Vagina (tissue), 2 donors: ENCODE data around the gene NFYC. TPM values are rescaled to one million over a fixed set of nuclear protein-coding genes. Genes with fewer than 3 reads are reported as not detected.

Source experiments
- DNase-seq, 2 donors: peaks; one replicate each; pipeline ENCODE4 v3.0.0-alpha.2; 2017; ENCODE audit errors: extremely low spot score in 2 of 2
- H3K27ac ChIP-seq: fragments of 200-600 bp; sonication (generic); one replicate; pipeline ENCODE4 v1.5.1; 2019
- H3K27me3 ChIP-seq: fragments of 200-600 bp; sonication (generic); one replicate; pipeline ENCODE4 v1.5.1; 2019
- H3K36me3 ChIP-seq, 2 donors: fragments of 200-600 bp; sonication (generic); one replicate each; pipeline ENCODE4 v1.5.1; 2017 to 2019
- H3K4me1 ChIP-seq: fragments of 200-600 bp; sonication (generic); one replicate; pipeline ENCODE4 v1.5.1; 2019
- H3K4me3 ChIP-seq, 2 donors: fragments of 200-600 bp; sonication (generic); 1 replicate in 1 of 2; 2 replicates in 1 of 2; pipeline ENCODE4 v1.5.1; 2016 to 2019
- H3K9me3 ChIP-seq: fragments of 200-600 bp; sonication (generic); one replicate; pipeline ENCODE4 v1.5.1; 2019
- POLR2A ChIP-seq, 2 donors: fragments of 450-650 bp; IDR thresholded peaks; one replicate each; pipeline ENCODE4 v1.6.1; 2017; ENCODE audit warnings: antibody characterized with exemption in 2 of 2, mild to moderate bottlenecking in 2 of 2, moderate library complexity in 2 of 2
- POLR2AphosphoS5 ChIP-seq, 2 donors: sonication (generic); formaldehyde crosslinking; IDR thresholded peaks; one replicate each; pipeline ENCODE4 v1.9.0; 2017; ENCODE audit warnings: antibody characterized with exemption in 2 of 2, mild to moderate bottlenecking in 2 of 2, low read depth in 1 of 2; ENCODE audit not compliant: insufficient read depth in 1 of 2
- intact Hi-C: fragments of 100-400 bp; cut with DNase I; formaldehyde crosslinking; loops from one replicate; pipeline ENCODE4 v1.15.1; 2023
- total RNA-seq: library from RNA; depleted of rRNA; stranded (reverse); fragments of >200 nt; gene quantifications from one replicate; pipeline ENCODE4 v1.2.3, GENCODE V29; 2016
- TF ChIP-seq, protein P1 (sequence below), 3 experiments: fragments of 450-650 bp in 2 of 3; fragments of 200-600 bp in 1 of 3; sonication (generic) in 1 of 3; IDR thresholded peaks; one replicate each; pipeline ENCODE4 v1.5.1; 2017 to 2019; ENCODE audit warnings: antibody characterized with exemption in 3 of 3, mild to moderate bottlenecking in 2 of 3, moderate library complexity in 2 of 3

The NFYC gene
- total RNA-seq, 1 donor from 2014 or later = 61.6 TPM

DNA sequence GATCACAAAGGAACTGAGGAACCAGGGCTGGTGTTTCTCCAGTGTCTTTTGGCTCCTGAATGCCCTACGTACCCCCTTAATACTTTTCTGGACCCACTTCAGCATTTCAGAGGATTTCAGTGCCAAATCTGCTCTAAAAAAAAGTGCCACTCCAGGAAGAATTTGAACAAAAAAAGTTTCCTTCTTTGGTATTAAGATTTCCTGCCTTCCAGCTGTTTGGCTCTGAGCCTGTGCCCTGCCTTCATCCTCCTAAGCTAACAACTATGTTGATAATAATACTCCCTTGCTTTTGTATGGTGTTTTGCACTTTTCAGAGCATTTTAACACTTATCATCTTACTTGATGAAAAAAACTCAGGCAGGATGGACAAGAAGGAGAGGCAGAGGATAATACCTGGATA is 15.0 kb upstream of the NFYC start:
- H3K4me1 ChIP-seq = no peaks in the 10 kb centered on the region
- H3K27ac ChIP-seq = no peak overlapping the region
- TF ChIP-seq POLR2AphosphoS5 (IDR thresholded peaks at IDR 0.05; ENCODE audit: insufficient read depth in 1 of 2, low read depth in 1 of 2) (no peak), POLR2A (IDR thresholded peaks at IDR 0.05) (no peak)
- TF ChIP-seq, protein P1, sequence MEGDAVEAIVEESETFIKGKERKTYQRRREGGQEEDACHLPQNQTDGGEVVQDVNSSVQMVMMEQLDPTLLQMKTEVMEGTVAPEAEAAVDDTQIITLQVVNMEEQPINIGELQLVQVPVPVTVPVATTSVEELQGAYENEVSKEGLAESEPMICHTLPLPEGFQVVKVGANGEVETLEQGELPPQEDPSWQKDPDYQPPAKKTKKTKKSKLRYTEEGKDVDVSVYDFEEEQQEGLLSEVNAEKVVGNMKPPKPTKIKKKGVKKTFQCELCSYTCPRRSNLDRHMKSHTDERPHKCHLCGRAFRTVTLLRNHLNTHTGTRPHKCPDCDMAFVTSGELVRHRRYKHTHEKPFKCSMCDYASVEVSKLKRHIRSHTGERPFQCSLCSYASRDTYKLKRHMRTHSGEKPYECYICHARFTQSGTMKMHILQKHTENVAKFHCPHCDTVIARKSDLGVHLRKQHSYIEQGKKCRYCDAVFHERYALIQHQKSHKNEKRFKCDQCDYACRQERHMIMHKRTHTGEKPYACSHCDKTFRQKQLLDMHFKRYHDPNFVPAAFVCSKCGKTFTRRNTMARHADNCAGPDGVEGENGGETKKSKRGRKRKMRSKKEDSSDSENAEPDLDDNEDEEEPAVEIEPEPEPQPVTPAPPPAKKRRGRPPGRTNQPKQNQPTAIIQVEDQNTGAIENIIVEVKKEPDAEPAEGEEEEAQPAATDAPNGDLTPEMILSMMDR (IDR thresholded peaks at IDR 0.05) = no peak
- H3K27me3 ChIP-seq = no peaks in the 10 kb centered on the region
- no peaks in the 10 kb centered on the region for H3K9me3 ChIP-seq
- H3K36me3 ChIP-seq = no peaks in the 10 kb centered on the region
- no peak overlapping the region for H3K4me3 ChIP-seq
- DNase-seq = no peak
- intact Hi-C loops = no loop called here

DNA sequence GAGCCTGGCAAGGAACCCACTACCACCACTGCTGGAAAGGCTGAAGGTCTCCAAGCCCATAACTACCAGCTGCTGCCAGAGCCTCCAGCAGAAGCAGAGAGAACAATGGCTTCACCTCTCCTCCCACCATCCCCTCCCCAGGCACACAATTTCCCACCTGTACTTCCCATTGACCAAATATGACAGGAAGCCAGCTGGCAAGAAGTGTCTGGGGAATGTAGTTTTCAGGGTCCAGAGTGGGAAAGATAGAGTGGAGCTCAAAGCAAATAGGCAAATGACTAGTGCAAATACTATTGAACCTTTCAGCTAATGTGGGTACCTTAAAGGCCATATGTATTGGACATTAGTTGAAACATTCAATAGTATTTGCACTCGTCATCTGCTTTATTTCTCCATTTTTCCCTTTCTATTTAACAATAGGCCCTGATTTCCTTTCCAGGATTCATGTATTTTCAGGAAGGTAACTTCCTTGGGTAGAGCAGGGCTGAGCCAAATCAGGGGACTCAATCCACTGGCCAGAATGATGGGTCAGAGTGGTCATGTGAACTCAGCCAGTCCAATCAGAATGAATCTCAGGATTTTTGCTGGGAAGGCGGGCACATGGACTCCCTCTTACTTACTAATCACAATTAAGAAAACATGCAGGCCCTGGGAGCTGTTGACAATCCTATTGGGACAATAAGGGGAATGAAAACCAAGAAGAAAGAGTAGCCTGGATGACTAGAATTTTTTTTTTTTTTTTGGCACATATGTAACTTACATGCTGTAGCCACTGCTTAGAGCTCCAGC is 12.1 kb upstream of the NFYC start:
- Histone ChIP-seq H3K4me1 (no peaks in the 10 kb centered on the region), H3K36me3 (no peaks in the 10 kb centered on the region), H3K27me3 (no peaks in the 10 kb centered on the region), H3K27ac (no peak overlapping the region), H3K4me3 (no peak overlapping the region), H3K9me3 (no peaks in the 10 kb centered on the region)
- intact Hi-C loops = no loop called here
- no peak for DNase-seq
- TF ChIP-seq, protein P1 (IDR thresholded peaks at IDR 0.05) = no peak
- TF ChIP-seq POLR2AphosphoS5 (IDR thresholded peaks at IDR 0.05; ENCODE audit: insufficient read depth in 1 of 2, low read depth in 1 of 2) (no peak), POLR2A (IDR thresholded peaks at IDR 0.05) (no peak)

DNA sequence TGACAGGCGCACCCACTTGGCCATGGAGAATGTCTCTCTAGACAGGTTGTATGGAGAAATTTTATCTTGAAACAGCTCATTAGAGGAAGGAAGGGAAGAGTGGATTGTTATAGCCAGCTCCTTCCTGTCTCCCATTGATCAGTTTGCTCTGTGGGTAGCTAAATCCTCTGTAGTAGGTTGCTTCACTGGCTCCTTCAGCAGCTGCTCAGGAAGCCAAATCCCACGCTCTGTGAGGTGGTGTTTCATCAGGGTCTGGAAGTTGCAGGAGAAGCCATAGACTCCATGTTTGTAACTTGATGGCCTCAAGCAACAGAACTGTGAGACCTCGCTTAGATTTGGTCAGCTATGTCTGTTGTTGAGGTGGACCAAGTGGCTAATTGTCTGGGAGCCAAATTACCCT is 6.8 kb upstream of the NFYC start:
- Histone ChIP-seq H3K27me3 (no peaks in the 10 kb centered on the region), H3K9me3 (no peaks in the 10 kb centered on the region), H3K4me3 (no peak overlapping the region), H3K4me1 (no peaks in the 10 kb centered on the region), H3K27ac (no peak overlapping the region), H3K36me3 (no peaks in the 10 kb centered on the region)
- TF ChIP-seq, protein P1 (IDR thresholded peaks at IDR 0.05) = no peak
- TF ChIP-seq POLR2A (IDR thresholded peaks at IDR 0.05) = no peak
- TF ChIP-seq POLR2AphosphoS5 (IDR thresholded peaks at IDR 0.05; ENCODE audit: insufficient read depth in 1 of 2, low read depth in 1 of 2) = no peak
- intact Hi-C loops = no loop called here
- DNase-seq = no peak

DNA sequence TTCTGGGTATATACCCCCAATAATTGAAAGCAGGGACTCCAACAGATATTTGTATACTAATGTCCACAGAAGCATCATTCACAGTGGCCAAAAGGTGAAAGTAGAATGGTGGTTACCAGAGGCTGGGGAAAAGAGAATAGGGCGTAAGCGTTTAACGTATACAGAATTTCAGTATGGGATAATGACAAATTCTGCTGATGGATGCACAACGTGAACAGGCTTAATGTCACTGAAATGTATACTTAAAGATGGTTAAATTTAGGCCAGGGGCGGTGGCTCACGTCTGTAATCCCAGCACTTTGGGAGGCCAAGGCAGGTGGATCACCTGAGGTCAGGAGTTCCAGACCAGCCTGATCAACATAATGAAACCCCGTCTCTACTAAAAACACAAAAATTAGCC is 4.4 kb upstream of the NFYC start:
- DNase-seq = no peak
- TF ChIP-seq, protein P1 (IDR thresholded peaks at IDR 0.05) = no peak
- TF ChIP-seq POLR2AphosphoS5 (IDR thresholded peaks at IDR 0.05; ENCODE audit: insufficient read depth in 1 of 2, low read depth in 1 of 2) = no peak
- no peak for TF ChIP-seq POLR2A (IDR thresholded peaks at IDR 0.05)
- H3K9me3 ChIP-seq = no peaks in the 10 kb centered on the region
- H3K27me3 ChIP-seq = no peaks in the 10 kb centered on the region
- H3K4me1 ChIP-seq = peaks cover 8% of the 10 kb centered on the region
- H3K27ac ChIP-seq = no peak overlapping the region
- no peaks in the 10 kb centered on the region for H3K36me3 ChIP-seq
- intact Hi-C loops = no loop called here
- no peak overlapping the region for H3K4me3 ChIP-seq

DNA sequence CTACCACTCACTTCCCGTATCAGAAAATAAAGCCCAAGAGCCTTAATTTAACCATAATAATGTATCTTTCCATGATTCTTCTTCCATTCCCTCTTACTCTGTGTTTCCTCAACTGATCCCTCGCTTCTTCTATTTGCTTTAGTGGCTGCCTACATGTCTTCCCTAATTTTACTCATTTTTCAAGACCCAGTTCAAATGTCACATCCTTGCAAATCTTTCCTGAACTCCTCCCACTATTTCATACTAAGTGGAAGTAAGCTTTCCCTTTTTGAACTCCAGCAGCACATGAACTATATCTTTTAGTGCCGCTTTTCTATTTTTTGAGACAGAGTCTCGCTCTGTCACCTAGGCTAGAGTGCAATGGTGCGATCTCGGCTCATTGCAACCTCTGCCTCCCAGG is 3.8 kb upstream of the NFYC start:
- Histone ChIP-seq H3K27me3 (no peaks in the 10 kb centered on the region), H3K36me3 (no peaks in the 10 kb centered on the region), H3K27ac (no peak overlapping the region), H3K4me3 (no peak overlapping the region), H3K4me1 (peaks cover 13% of the 10 kb centered on the region), H3K9me3 (no peaks in the 10 kb centered on the region)
- no peak for DNase-seq
- TF ChIP-seq, protein P1 (IDR thresholded peaks at IDR 0.05) = no peak
- TF ChIP-seq POLR2A (IDR thresholded peaks at IDR 0.05) (no peak), POLR2AphosphoS5 (IDR thresholded peaks at IDR 0.05; ENCODE audit: insufficient read depth in 1 of 2, low read depth in 1 of 2) (no peak)
- intact Hi-C loops = no loop called here
